NCI-H69 (cell line): Measurements from ENCODE around the gene BAHCC1.
"Not testable (repeated sequence)": the region's sequence is repeated elsewhere in the genome, so short reads cannot be mapped to it uniquely, and the experiment has no call there.

Experiments used
- DNase-seq: peaks from one replicate; lab custom pipeline; 2025; lab: John Stamatoyannopoulos, UW

The BAHCC1 gene

DNA sequence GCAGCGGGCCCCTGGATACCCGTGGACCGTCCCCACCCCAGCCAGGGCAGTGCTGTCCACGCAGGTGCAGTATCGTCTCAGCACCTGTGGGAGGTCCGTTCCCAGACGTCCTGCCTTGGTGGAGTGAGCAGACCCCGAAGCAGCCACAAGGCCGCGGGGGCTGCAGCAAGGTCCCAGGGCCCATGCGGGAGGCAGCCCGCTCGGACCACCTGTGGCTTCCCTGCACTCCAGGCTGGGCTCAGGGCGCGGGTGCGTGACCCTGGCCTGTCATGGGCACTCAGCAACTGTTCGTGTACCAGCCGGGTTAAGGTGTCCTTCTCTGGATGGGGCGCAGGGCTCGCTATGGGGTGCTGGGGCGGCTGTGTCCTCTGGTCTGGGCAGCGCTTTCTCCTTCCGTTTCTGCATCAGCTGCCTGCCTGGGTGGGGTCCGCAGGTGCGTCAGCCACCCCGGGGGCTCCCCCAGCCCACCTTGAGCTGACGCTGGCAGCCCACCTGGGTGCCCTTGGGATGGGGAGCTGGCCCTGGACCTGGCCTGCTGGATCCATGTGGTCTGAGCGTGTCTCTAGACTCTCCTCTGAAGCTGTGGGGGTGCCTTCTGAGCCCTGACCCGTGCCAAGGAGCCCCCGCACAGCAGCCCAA lies 18.4 kb downstream of the BAHCC1 start:
- DNase-seq = no peak

DNA sequence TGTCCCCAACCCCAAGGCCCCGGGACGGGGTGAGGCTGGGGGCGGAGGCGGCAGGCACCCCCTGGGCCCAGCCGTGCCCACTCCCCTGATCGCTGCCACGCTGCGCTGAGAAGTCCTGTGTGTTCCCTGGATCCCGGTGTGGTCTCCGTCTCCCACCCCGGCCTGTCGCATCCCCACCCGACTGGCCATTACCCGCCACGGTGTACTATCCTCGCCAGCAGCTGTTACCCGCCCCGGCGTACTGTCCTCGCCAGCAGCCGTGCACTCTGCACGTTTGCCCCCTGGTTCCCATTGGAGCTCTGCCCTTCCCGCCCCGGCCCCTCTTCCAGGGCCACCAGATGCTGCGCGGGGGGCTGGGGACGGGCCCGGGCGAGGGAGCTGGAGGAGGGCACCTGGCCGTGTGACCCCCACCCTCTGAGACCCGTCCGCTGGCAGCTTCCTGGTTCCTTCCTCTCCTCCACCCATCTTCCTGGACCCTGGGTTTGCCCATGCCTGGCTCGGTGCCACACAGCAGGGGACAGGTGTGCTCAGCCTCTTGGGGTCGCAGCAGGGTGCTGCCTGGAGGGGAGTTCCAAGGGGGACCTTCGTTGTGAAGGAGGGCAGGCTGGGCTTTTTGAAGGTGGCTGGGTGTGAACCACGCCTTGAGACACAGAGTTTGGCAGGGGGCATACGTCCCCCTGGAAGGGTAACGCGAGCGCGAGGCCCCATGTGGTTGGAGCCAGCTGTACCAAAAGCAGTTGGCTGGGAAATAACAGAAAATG lies 19.7 kb downstream of the BAHCC1 start:
- peak; percentile 42 for DNase-seq

DNA sequence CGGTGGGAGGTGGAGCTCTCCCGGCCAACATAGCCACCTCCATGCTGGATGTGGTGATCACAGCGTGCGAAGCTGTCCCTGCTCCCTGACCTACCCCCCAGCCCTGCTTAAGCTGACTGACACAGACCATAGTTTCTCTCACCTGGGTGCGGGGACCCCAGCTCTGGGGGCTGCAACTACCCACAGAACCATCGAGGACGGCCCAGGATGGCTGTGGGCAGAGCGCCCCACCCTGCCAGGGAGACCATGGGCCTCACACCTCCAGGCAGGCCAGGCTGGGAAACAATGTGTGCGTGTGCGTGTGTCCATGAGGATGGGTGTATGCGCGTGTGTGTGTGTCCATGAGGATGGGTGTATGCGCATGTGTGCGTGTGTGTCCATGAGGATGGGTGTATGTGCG lies 20.4 kb downstream of the BAHCC1 start:
- DNase-seq = no peak

DNA sequence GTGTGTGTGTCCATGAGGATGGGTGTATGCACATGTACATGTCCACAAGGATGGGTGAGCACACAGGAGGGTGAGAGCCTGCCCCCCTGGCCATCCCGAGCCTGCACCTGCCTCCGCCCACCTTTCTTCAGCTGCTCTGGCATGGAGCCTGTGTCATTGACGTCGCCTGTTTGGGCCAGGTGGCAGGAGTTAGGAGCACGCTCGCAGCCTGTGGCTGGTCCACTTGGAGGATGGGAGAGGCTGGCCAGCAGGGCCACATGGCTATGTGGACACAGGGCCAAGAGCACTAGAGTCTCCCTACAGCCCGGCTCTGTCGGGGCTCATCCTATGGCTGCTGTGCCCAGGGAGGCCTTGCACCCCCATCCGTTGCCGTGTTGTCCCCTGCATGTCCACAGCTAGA lies 21.4 kb downstream of the BAHCC1 start:
- peak; percentile 46 for DNase-seq

DNA sequence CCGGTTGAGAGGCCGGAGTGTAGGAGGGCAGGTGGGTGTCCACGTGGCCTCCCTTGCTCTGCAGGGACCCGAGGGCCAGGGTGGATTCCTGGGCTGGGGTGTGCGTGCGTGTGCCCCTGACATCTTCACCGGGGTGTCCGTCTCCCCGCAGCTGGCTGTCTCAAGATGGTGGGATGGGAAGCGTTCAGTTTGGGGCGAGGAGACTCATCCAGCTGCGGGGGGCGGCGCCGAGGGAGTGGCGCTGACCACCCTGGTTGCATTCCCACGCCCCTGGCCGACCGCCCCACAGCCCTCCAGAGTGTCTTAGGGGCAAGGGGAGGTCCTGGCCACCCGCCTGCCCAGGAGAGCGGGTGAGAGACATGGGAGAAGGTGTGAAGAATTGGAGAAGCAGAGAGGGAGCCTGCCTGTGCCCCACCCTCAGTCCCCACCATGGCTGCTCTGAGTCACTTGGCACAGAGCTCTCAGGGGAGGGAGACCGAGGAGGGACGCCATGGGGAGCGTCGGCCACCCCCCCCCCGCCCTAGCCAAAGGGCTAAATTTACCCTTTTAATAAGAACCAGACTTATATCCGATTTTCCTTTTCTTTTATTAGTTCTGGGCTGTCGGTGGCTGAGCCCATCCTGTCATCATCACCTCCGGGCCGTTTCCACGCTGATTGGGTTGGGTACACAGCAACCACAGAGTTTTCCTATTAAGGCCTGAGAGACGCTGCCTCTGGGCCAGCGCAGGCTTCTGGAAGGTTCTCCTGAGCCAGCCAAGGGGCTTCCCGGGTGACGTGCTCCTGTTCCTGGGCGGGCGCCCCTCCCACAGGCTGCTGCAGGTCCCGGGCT lies 22.0 kb downstream of the BAHCC1 start:
- no peak for DNase-seq

DNA sequence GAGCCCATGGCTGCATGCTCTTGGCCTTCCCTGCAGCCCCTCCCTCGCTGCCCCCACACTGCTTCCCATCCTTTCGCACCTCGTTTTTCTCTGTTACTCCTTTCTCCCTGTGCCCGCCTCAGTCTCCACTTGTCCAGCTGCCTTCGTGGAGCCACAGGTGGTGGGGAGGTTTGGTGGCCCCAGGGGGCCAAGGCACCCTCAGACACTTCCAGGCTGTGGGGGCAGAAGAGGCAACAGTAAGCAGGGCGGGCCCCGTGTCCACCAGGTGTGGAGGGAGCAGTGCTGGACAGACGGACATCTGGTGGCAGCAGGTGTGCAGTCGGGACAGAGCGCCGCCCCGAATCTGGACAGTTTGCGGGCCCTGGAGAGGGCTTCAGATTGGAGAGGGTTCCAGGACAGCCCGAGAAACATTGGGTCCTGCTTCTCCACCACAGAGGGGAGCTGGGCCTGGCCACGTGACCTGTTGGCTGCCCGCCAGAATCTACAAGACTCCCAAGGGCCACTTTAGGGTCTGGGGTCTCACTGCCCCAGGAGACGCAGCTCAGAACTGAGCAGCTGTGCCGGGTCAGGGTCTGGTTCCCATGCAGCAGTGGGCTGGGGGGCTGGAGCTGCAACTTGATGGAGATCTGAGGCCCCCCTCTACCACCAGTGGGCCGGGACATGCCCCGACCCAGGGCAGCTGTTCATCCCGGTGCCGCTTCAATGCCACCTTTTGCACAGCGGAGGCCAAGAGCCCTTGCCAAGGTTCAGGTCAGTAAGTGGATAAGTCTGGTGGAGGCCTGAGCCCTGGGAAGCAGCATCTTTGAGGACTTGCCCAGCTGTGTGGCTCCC lies 22.8 kb downstream of the BAHCC1 start:
- no peak for DNase-seq

DNA sequence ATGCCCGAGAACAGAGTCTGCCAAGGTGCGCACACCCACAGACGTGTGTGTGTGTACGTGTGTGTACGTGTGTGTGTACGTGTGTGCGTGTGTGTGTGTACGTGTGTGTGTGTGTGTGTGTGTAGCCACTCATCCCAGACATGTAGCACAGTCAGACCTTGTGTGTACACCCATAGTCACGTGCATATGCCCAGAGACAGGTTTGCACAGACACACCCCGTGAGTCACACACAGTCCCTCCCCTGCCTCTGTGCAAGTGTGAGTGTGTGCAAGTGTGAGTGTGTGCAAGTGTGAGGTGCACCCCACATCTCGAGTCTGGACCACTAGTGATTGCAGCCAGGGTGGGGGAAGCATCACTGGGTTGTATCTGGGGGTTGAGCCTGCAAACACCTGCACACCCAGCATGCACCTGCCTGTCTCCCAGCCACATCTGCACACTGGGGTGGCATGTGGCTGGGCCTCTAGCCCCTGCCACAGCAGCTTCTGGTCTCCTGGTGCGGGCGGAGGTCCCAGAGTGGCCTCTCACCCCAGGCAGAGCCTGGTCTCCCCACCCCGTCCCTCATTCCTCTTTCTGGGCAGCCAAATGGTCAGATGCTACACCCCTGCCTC lies 23.6 kb downstream of the BAHCC1 start:
- DNase-seq = peak; percentile 66

DNA sequence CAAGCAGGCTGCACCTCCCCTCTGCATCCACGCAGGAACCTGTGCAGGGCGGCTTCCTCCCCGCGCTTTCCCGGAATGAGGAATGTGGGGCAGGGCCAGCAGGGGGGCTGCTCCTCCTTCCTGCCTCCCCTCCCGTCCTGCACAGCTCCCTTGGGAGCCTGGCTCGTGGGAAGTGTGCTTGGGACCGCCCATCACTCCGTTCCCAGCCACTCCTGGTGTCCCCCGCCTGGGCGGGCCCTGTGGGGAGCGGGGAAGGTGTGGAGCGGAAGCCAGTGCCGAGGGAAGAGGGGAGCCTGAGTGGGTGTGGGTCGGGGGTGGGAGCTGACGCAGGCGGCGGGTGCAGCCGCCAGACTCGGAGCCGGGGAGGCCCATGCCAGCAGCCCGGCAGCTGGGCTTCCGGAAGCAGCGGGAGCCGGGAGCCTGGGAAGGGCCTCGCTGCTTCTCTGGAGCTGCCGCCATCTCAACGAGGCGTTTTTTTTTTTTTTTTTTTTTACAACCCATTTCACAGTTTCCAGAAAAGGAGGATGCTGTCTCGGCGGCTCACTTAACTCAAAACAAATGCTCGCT lies 24.1 kb downstream of the BAHCC1 start:
- peak; percentile 98 for DNase-seq

DNA sequence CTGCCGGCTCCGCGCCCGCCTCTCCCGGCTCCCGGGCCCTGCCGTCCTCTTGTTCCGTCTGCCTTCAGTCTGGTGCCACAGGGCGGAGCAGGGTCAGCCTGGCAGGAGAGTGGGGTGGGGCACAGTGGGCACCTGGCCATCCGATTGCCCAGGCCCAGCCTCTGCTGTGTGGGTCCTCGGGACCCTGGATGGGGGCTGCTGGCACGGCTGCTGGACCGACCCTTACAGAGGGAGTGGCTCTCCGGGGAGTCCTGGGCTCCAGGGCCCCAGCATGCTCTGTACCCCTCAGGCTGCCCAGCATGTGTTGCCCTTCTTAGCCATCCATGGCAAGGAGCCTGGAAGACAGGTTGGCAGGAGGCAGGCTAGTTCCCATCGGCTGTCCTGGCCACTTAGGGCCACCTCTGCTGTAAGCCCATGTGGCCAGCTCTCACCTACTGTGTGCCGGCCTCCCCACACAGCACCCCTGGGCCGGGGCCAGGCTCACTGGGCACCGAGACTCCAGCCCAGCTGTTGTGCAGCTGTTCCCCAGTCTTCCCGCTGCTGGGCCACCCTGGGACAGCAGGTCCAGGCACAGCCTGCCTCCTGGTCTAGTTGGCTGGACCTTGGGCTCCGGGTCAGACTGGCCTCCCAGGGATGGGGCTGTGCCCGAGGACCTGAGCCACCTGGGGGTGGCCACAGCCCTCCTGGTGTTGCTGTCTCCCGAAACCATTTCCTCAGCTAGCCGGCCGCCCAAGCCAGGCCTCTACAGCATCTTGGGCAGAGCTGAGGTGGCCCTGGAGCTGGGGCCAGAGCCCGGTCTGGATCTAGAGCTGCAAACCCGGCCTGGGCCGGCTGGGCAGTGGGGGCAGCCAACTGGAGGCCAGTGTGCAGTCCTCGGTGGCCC lies 24.9 kb downstream of the BAHCC1 start:
- DNase-seq = no peak

DNA sequence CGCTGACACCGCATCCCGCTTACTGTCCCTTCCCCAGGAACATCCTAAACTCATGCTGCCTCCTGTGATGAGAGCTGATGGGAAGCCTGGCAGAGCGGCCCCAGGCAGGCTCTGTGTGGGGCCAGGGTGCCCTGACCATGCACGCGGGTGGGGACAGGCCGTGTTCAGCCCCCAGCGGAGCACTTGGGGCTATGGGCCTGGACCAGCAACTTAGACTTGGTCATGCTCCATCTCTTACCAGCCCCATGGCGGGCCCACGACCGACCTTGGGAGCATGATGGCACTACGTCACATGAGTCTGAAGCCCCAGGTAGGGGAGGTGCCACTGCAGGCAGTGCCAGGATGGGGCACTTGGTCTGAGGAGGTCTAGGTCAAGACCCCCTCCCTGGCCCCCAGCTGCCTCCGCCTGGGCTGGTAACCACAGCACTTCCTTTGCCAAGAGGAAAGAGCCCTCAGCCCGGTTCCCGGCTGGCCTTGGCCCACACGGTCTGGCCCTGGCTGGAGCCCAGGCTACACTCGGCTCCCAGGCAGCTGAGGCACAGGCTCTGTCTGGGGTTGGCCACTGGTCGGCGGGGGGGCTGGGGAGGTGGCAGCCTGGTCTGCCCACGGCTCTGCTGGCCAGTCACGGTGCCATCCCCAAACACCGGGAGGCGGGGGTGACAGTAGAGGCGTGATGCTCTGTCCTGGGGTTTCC lies 25.7 kb downstream of the BAHCC1 start:
- no peak for DNase-seq

DNA sequence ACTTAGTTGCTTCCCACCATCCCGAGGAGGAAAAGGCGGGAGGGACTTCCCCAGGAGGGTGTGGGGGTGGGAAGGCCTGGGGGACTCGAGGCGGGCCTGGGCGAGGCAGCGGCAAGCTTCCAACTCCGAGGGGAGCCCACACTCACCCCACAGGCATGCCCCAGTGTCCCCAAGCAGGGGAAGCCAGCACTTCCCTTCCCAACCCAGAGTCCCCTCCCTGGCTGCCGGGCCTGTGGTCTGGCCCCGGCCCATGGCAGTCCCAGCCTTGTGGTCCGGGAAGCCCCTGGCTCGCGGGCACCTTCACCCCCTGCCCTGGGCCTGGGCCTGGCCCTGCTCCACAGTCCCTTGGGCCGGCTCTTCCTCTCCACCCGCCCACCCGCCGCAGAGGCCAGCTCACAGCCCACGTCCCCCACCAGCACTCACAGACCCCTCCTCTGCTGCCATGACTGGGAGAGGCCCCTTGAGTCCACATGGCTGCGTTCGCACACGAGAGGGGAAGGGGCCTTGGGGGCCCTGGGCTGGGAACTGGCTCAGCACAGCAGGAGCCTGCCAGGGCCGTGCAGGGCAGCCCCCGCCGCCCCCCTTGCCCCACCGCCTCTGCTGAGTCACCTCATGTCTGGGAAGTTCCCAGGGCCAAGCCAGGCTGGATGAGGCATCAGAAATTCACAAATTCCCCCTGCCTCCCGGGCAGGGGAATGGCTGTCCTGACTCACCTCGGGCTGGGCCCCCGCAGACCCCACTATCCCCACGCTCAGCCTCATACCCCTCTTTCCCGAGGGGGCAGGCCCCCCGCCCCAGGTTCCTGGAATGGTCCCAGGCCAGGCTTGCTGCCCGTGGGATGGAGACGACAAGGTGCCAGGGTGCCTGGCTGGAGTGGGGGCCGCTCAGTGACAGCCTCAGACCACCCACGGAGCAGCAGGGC lies 27.8 kb downstream of the BAHCC1 start:
- DNase-seq = peak; percentile 23

DNA sequence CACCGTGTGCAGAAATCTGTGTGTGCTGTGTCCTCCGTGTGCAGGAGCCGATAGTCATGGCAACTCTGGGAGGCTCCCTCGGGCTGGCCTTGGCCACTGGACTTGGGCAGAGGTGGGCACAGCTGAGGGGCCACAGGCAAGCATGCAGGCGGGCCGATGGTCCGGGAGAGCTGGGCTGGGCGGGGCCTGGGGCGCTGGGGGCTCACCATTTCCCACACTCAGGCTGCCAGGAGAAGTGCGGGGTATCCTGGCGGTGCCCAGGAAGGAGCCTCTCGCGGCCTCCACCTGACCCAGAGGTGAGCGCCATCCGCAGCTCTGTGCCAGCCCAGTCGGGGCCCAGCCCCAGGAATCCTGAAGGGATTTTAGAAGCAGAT lies 28.4 kb downstream of the BAHCC1 start:
- no peak for DNase-seq

DNA sequence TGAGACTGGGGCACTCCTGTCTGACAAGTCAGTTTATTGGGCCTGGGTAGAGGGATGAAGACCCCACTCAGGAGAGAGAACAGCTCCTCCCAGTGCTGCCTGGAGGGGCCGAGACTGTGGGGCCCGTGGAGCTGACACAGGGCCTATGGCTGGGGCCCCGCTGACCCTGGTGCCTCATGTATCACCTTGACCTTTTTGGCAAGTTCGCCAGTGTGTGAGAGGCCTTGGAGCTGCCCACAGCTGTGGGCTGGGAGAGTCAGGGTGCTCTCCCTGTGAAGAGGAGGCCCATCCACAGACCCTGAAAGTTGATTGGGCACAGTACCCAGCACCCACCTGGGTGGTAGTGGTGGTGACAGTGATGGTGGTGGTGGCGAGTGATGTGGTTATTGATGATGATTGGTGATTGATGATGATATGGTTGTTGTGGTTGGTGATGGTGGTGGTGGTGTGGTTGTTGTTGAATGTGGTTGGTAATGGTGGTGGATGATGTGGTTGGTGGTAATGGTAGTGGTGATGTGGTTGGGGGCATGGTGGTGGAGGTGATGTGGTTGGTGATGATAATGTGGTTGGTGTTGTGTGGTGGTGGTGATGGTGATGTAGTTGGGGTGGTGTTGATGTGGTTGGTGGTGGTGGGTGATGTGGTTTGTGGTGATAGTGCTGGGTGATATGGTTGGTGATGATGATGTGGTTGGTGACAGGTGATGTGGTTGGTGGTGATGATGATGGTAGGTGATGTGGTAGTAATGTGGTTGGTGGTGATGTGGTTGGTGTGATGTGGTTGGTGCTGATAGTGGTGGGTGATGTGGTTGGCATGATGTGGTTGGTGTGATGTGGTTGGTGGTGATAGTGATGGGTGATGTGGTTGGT lies 29.1 kb downstream of the BAHCC1 start:
- DNase-seq = no peak

DNA sequence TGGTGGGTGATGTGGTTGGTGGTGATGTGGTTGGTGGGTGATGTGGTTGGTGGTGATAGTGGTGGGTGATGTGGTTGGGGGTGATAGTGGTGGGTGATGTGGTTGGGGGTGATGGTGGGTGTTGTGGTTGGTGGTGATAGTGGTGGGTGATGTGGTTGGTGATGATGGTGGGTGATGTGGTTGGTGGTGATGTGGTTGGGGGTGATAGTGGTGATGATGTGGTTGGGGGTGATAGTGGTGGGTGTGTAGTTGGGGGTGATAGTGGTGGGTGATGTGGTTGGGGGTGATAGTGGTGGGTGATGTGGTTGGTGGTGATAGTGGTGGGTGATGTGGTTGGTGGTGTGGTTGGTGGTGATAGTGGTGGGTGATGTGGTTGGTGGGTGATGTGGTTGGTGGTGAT lies 29.8 kb downstream of the BAHCC1 start:
- not testable (repeated sequence) for DNase-seq

DNA sequence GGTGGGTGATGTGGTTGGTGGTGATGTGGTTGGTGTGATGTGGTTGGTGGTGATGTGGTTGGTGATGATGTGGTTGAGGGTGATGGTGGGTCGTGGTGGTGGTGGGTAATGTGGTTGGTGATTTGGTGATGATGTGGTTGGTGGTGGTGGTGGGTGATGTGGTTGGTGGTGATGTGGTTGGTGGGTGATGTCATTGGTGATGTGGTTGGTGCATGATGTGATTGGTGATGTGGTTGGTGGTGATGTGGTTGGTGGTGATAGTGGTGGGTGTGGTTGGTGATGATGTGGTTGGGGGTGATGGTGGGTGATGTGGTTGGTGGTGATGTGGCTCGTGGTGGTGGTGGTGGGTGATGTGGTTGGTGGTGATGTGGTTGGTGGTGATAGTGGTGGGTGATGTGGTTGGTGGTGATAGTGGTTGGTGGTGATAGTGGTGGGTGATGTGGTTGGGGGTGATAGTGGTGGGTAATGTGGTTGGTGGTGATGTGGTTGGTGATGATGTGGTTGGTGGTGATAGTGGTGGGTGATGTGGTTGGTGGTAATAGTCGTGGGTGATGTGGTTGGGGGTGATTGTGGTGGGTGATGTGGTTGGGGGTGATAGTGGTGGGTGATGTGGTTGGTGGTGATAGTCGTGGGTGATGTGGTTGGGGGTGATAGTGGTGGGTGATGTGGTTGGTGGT lies 30.6 kb downstream of the BAHCC1 start:
- not testable (repeated sequence) for DNase-seq

DNA sequence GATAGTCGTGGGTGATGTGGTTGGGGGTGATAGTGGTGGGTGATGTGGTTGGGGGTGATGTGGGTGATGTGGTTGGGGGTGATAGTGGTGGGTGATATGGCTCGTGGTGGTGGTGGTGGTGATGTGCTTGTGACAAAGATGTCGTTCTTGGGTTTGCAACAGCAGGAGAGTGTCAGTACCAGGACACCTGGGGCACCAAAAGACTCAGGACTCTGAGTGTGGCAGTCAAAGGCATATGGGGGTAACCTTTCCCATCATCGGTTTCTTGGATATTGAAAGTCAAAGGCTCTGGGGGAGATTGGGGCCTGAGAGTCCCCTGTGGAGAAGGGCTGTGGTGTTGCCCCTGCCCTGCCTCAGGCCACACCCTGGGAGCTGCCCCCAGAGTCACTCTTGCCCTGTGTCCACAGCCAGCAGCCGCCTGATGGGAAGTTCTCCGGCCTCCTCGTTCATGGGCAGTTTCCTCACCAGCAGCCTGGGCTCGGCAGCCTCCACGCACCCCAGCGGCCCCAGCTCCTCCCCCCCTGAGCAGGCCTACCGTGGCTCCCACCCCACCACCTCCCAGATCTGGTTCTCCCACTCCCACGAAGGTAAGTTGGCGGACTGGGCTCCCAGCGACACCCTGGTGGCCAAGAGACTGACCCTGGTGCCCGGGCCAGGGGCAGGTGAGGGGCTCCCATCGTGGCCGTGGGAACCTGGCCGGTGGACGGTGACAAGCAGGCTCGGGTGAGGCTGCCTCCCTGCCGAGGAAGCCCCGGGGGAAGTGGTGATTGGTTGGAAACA lies 31.3 kb downstream of the BAHCC1 start:
- no peak for DNase-seq
